ENCODE measurements around the gene NAGLU. TPM values are rescaled to one million over a fixed set of nuclear protein-coding genes. Genes with fewer than 3 reads are reported as not detected.

NAGLU gene
- total and polyA plus RNA-seq, 2 of the 13 experiments (the other 11 are each of a cell fraction or from before 2014, with no cell fraction given), result 28.2 to 40.1 TPM

GRCh38 chr17:42554250-42555121, 18.4 kb downstream of the NAGLU start (continued):
- TF ChIP-seq MIER3 (CRISPR knock-in tag; IDR thresholded peaks at IDR 0.05; ENCODE audit: borderline replicate concordance), result peak; percentile 92
- TF ChIP-seq ZFP91 (CRISPR knock-in tag; IDR thresholded peaks at IDR 0.05; ENCODE audit: borderline replicate concordance), result peak; percentile 88
- TF ChIP-seq ZNF652 (CRISPR knock-in tag; IDR thresholded peaks at IDR 0.05; ENCODE audit: borderline replicate concordance, low read depth), result no peak
- no peak for TF ChIP-seq SMAD1 (CRISPR knock-in tag; IDR thresholded peaks at IDR 0.05; ENCODE audit: borderline replicate concordance, low read depth)
- TF ChIP-seq ARNT (IDR thresholded peaks at IDR 0.05), result no peak
- TF ChIP-seq SMAD9 (CRISPR knock-in tag; IDR thresholded peaks at IDR 0.05), result no peak; the same call in 1 of the 2 replicates
- peak; percentile 68; the same call in 1 of the 2 replicates for TF ChIP-seq JUN (CRISPR knock-in tag; IDR thresholded peaks at IDR 0.05)
- peak; percentile 70 for TF ChIP-seq XRCC5 (optimal IDR thresholded peaks at IDR 0.05; ENCODE audit: low read length)
- TF ChIP-seq ZNF607 (CRISPR knock-in tag; IDR thresholded peaks at IDR 0.05; ENCODE audit: borderline replicate concordance), result peak; percentile 66
- no peak for TF ChIP-seq ZNF619 (CRISPR knock-in tag; IDR thresholded peaks at IDR 0.05)
- TF ChIP-seq ZNF550 (CRISPR knock-in tag; IDR thresholded peaks at IDR 0.05; ENCODE audit: borderline replicate concordance), result peak; percentile 94; the same call in 1 of the 2 replicates
- TF ChIP-seq MEIS2 (CRISPR knock-in tag; IDR thresholded peaks at IDR 0.05), result peak; percentile 79
- peak; percentile 97 for TF ChIP-seq GABPB1 (CRISPR knock-in tag; IDR thresholded peaks at IDR 0.05)
- peak; percentile 96; the same call in 1 of the 2 replicates for TF ChIP-seq ZNF556 (CRISPR knock-in tag; IDR thresholded peaks at IDR 0.05; ENCODE audit: borderline replicate concordance)
- TF ChIP-seq FOXA3 (CRISPR knock-in tag; IDR thresholded peaks at IDR 0.05), result peak; percentile 69; the same call in 1 of the 2 replicates
- peak; percentile 57; the same call in 1 of the 2 replicates for TF ChIP-seq ZNF251 (CRISPR knock-in tag; IDR thresholded peaks at IDR 0.05)
- no peak for TF ChIP-seq ZFP41 (CRISPR knock-in tag; IDR thresholded peaks at IDR 0.05; ENCODE audit: borderline replicate concordance)
- TF ChIP-seq MTA1 (CRISPR knock-in tag; IDR thresholded peaks at IDR 0.05; ENCODE audit: borderline replicate concordance), result peak; percentile 95
- TF ChIP-seq ZNF318 (CRISPR knock-in tag; IDR thresholded peaks at IDR 0.05), result peak; percentile 78; the same call in 1 of the 2 replicates
- no peak for TF ChIP-seq ZFP36 (IDR thresholded peaks at IDR 0.05; ENCODE audit: borderline replicate concordance, low read depth, low read length, partially characterized antibody)

All from HepG2 (cell line).